ENCODE data around the gene TMEM178A.
"Not testable (repeated sequence)": the region's sequence is repeated elsewhere in the genome, so short reads cannot be mapped to it uniquely, and the experiment has no call there.

TMEM178A gene

GRCh38 chr2:39648580-39648979 is 17.1 kb upstream of the TMEM178A start:
- DNase-seq (ENCODE audit: low read depth), result peak; percentile 21

DNA sequence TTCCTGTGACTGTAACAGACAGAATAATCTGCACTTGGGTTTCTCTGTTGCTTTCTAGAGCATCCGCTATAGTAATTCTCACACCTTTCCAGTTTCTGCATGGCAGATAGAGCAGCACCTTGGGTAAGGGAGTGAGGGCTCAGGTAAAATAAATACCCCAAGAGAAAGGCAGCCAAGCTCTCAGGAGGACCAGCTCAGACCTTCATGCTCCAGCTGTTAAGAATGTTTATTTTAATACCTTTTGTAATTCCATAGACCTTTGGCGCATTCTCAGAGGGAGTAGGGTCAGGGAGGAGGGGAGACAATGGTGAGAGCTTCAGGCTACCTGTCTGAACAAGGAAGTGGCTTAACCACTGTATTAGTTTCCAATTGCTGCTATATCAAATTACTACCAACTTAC is 16.2 kb upstream of the TMEM178A start:
- DNase-seq (ENCODE audit: low read depth), result no peak

- no peak for DNase-seq (ENCODE audit: low read depth)
These were observed 15.2 kb upstream of the TMEM178A start for GRCh38 chr2:39650468-39650867.

GRCh38 chr2:39656215-39656614 is 9.5 kb upstream of the TMEM178A start:
- DNase-seq (ENCODE audit: low read depth), result not testable (repeated sequence)

- no peak for DNase-seq (ENCODE audit: low read depth)
These were observed 8.3 kb upstream of the TMEM178A start for GRCh38 chr2:39657287-39657937.

DNA sequence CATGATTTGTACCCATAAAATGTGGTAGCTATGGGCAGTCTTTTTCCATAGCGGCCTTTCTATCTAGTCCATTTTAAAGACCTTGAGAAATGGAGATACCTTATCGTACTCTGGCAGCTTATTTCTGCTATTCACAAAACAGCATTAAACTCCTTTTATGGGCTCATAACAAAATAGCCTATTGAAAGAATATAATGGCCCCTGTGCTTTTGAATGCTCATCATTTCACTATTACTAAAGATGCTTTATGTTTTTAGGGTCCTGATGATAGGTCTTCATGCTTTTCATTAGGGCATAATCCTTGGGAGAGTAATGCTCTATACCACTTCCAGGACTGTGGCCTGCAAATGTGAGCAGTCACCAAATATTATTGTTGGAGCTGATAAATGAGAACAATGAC is 7.3 kb upstream of the TMEM178A start:
- no peak for DNase-seq (ENCODE audit: low read depth)

GRCh38 chr2:39659765-39660611 is 5.7 kb upstream of the TMEM178A start:
- peak; percentile 18 for DNase-seq (ENCODE audit: low read depth)

DNA sequence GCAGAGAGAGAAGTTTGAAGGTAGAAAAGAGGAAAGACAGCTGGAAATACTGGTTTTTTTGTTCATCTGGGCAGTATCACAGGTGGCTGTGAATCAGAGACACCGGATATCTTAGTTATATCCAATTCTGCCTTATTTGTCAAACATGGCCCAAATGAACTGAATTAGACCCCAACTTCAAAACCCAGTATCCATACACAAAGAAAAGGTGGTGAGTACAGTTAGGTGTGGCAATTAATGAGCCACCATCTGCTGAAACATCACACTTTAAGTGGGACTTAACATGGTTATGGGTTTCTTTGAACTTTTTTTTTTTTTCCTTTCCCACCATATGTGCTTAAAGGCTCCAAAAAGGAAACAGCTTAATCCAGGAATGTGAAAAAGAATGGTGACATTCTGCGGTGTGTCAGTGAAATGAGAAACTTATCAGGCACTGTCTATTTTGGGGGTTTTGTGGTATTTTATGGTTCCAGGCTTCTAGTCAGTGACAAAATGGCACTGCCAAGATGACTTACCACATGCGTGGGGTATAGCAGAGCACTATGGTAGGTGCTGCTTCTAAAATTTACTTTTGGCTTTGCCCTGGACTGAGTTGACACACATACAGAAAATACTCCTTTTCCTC is 5.0 kb upstream of the TMEM178A start:
- peak; percentile 19 for DNase-seq (ENCODE audit: low read depth)

DNA sequence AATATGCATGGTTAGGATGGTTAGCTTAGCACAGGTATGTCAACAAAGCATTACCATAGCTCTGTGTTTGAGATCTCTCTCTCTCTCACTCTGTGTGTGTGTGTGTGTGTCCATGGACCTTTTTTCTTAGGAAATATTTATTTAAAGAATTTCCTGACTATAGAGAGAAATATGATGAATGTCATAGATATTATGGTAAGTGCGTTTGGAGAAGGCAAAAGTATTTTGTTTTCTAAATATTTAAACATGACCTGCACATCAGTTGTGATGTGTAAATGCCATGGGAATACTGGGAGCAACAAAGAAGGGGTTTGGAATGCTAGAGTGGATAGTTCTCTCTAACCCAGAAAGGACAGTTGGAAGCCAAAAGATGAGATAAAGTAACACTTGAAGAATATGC is 3.9 kb upstream of the TMEM178A start:
- DNase-seq (ENCODE audit: low read depth), result no peak

DNA sequence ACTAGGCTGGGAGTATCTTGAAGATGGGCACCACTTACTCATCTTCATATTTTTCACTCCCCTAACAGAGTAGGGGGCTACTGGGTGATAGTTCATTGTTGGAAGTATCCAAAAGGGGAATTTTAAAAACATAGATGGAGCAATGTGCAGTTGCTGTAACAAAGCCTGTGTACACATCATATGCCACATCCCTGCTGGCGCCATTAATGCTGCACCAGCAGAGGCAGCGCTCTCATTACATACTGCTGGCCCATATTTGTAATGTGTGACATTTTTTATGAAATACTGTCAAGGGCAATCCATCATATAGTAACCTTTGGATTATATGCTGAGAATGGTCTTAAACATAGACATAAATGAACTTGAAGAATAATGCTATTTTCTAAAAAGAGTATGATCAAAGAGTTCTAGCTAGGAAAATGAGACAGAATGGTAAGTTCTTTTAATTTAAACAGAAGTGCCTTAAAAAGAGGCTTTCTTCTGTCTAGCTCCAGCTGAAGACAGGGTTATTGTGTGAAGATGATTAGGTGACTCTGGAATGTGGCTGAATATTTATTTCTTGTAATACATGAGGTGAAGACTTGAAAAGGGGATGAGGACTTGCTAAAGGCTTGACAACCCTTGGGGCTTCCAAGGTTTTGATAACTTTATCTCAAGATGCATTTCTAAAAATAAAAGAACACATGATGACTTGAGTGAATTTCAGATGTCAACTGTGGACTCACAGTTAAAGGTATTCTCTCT is 2.4 kb upstream of the TMEM178A start:
- peak; percentile 27 for DNase-seq (ENCODE audit: low read depth)

DNA sequence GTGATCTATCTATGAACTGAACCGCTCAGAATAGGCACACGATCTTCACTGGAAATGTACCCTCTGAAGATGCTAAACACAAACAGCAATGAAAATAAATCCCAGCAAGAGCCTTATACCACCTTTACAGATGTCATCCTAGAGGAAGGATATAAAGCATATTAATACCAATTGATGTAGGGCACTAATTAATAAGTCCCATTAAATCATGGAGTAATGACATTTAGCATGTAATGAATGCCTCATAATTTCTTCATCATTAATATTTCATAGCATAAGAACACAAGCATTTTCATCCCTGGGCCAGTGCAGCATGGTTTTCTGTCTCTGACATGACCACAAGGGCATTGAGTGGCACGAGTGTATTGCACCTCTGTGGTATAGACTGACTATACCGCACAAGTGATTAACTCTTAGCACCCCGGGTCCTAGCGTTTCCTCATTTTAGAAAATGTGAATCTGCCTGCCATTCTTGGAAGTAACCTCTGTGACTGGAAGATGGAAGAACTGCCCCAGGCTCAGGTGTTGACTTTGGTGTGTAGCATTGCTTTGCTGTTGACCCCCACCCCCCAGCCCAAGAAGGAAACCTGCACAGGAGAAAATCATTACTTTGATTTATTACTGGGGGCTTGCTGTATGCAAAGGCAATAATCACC is 1.4 kb upstream of the TMEM178A start:
- no peak for DNase-seq (ENCODE audit: low read depth)

- DNase-seq (ENCODE audit: low read depth), result no peak
These were observed 677 bp upstream of the TMEM178A start for GRCh38 chr2:39664888-39665591.

GRCh38 chr2:39666491-39667101 is 879 bp downstream of the TMEM178A start:
- DNase-seq (ENCODE audit: low read depth), result no peak

DNA sequence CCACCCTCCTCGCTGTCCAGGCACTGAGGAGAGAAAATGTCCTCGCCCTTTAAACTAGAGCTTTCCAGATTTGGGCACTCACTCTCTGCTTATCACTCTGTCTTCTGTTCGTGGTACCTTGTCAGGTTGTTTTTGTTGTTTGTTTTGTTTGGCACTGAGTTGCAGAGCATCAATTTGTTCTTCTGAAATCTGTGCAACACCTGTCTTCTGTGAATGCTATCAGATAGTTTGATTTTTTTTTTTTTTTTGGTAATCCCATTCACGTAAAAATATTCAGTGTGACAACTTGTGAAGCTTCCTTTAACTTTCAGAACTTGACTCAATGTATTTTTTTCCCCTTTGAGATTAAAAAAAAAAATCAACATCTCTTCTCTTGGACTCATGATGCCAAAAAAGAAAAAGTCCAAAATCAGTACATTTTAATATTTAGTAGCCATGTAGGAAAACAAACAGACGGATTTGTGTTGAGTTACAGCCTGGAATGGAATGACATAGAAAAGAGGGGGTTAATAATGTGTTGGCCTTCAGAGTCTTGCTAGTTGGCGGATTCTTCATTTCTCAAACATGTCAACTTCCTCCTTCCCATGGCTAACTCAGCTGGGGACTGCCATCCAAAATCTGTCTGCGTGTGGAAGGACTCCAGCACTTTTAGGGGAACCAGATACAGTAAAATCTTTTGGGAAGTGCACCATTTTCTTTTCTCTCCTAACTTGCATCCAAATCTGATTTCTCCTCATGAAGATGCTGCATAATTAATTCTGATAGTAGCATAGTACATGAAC is 1.6 kb downstream of the TMEM178A start:
- DNase-seq (ENCODE audit: low read depth), result no peak

DNA sequence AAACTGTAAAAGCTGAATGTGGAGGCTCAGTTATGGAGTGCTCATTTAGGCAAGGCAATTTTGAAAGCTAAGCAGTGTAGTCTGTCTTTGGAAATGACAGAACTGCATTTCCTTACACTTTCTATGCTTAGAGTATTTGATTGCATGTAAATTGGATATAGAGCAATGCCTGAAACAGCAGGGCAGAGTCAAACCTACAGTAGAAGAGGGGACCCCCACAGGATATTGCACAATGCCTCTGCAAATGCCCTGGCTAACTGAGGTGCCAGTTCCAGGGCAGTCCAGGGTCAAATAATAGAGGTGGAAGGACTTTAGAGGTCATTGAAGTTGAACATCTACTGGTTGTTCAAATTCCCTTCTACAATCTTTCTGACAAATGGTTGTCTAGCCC is 2.2 kb downstream of the TMEM178A start:
- DNase-seq (ENCODE audit: low read depth), result no peak

DNA sequence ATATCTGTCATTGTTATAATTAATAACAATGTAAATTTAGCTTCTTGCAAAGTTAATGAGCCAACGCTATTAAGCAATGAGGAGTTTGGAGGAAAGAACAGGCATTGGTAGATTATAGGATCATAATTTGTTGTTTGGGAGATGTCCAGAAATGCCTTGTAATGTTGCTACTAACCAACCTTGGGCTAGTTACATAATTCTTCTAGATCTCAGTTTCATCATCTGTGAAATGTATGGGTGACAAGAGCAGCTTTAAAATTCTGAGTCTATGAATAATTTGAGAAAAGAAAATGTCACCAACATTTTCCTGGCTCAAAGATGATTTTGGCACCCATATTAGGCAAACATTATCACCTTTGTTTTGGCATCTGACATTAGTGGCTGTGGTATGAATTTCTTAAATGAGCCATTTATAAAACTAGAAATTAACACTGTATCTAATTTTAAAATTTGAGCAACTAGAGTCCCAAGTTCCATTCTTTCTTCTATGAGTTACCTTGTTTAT is 2.9 kb downstream of the TMEM178A start:
- no peak for DNase-seq (ENCODE audit: low read depth)

- DNase-seq (ENCODE audit: low read depth), result no peak
These were observed 5.9 kb downstream of the TMEM178A start for GRCh38 chr2:39671604-39672003.

GRCh38 chr2:39673018-39673417 is 7.3 kb downstream of the TMEM178A start:
- DNase-seq (ENCODE audit: low read depth), result no peak

- no peak for DNase-seq (ENCODE audit: low read depth)
These were observed 10.6 kb downstream of the TMEM178A start for GRCh38 chr2:39676342-39676741.

- DNase-seq (ENCODE audit: low read depth), result no peak
These were observed 12.5 kb downstream of the TMEM178A start for GRCh38 chr2:39678170-39678569.

Measured in iris pigment epithelial cell (primary cell).